ENCODE data around the gene UPF2. TPM values are rescaled to one million over a fixed set of nuclear protein-coding genes. Genes with fewer than 3 reads are reported as not detected.

UPF2 gene
- total RNA-seq, 2 experiments from 2014 or later = 26.7 to 28.5 TPM

Other genes starting within 250 kb of the UPF2 start
- under 1 TPM; 0.28 to 0.30 TPM for gene PROSER2, start 219.5 kb downstream of the UPF2 start, total RNA-seq
- gene DHTKD1, start 26.1 kb upstream of the UPF2 start, total RNA-seq = 10 to 100 TPM; 16.9 to 17.8 TPM
- gene SEC61A2, start 86.9 kb upstream of the UPF2 start, total RNA-seq = 10 to 100 TPM; 11.7 to 12.8 TPM
- 10 to 100 TPM; 91.6 to 91.7 TPM for gene NUDT5, start 153.1 kb upstream of the UPF2 start, total RNA-seq
- 10 to 100 TPM; 89.5 to 95.1 TPM for gene CDC123, start 153.4 kb upstream of the UPF2 start, total RNA-seq

All from activated CD4-positive, alpha-beta memory T cell treated with anti-CD3 and anti-CD28 coated beads, Interleukin-2, amount 10 ng/mL, durations not matched to agents 7 days and 5 days (primary cell).